ENCODE measurements around the gene FSHR. TPM values are rescaled to one million over a fixed set of nuclear protein-coding genes. Genes with fewer than 3 reads are reported as not detected.

Gene FSHR
- total RNA-seq, 2 donors from 2014 or later = not detected

- Histone ChIP-seq H3K27me3 (replicated peaks; ENCODE audit: insufficient read depth) (no peaks in the 10 kb centered on the region), H3K9me3 (no peaks in the 10 kb centered on the region), H3K4me3 (no peak overlapping the region), H3K36me3 (no peaks in the 10 kb centered on the region), H3K27ac (no peak overlapping the region), H3K4me1 (ENCODE audit: control insufficient read depth in 1 of 2, low read depth in 2 of 2) (no peaks in the 10 kb centered on the region)
- no peak for TF ChIP-seq CTCF (IDR thresholded peaks at IDR 0.05)
- DNase-seq (ENCODE audit: low spot score) (no peak), ATAC-seq (ENCODE audit: insufficient number of reproducible peaks, low FRiP score, low read depth) (no peak)
Observed at GRCh38 chr2:49026706-49027105, 127.6 kb downstream of the FSHR start.

- no peaks in the 10 kb centered on the region for H3K27me3 ChIP-seq (replicated peaks; ENCODE audit: insufficient read depth)
- H3K9me3 ChIP-seq = no peaks in the 10 kb centered on the region
- DNase-seq (ENCODE audit: low spot score) (no peak), ATAC-seq (ENCODE audit: insufficient number of reproducible peaks, low FRiP score, low read depth) (no peak)
- no peak overlapping the region for H3K4me3 ChIP-seq
- no peak for TF ChIP-seq CTCF (IDR thresholded peaks at IDR 0.05)
- H3K4me1 ChIP-seq (ENCODE audit: control insufficient read depth in 1 of 2, low read depth in 2 of 2) = no peaks in the 10 kb centered on the region
- no peak overlapping the region for H3K27ac ChIP-seq
- no peaks in the 10 kb centered on the region for H3K36me3 ChIP-seq
Observed at GRCh38 chr2:49021271-49021670, 133.0 kb downstream of the FSHR start.

GRCh38 chr2:49005261-49005660, 149.1 kb downstream of the FSHR start:
- Histone ChIP-seq H3K9me3 (no peaks in the 10 kb centered on the region), H3K27me3 (replicated peaks; ENCODE audit: insufficient read depth) (no peaks in the 10 kb centered on the region), H3K4me3 (no peak overlapping the region), H3K27ac (no peak overlapping the region), H3K4me1 (ENCODE audit: control insufficient read depth in 1 of 2, low read depth in 2 of 2) (no peaks in the 10 kb centered on the region), H3K36me3 (no peaks in the 10 kb centered on the region)
- no peak for TF ChIP-seq CTCF (IDR thresholded peaks at IDR 0.05)
- ATAC-seq (ENCODE audit: insufficient number of reproducible peaks, low FRiP score, low read depth) = no peak
- DNase-seq (ENCODE audit: low spot score) = no peak

- Histone ChIP-seq H3K4me1 (ENCODE audit: control insufficient read depth in 1 of 2, low read depth in 2 of 2) (no peaks in the 10 kb centered on the region), H3K36me3 (no peaks in the 10 kb centered on the region), H3K27ac (no peak overlapping the region), H3K9me3 (no peaks in the 10 kb centered on the region), H3K27me3 (replicated peaks; ENCODE audit: insufficient read depth) (no peaks in the 10 kb centered on the region), H3K4me3 (no peak overlapping the region)
- no peak for TF ChIP-seq CTCF (IDR thresholded peaks at IDR 0.05)
- no peak for DNase-seq (ENCODE audit: low spot score)
- ATAC-seq (ENCODE audit: insufficient number of reproducible peaks, low FRiP score, low read depth) = no peak
Observed at GRCh38 chr2:49004036-49004626, 150.2 kb downstream of the FSHR start.

GRCh38 chr2:49003201-49003600, 151.1 kb downstream of the FSHR start:
- H3K27ac ChIP-seq = no peak overlapping the region
- DNase-seq (ENCODE audit: low spot score) (no peak), ATAC-seq (ENCODE audit: insufficient number of reproducible peaks, low FRiP score, low read depth) (no peak)
- no peaks in the 10 kb centered on the region for H3K4me1 ChIP-seq (ENCODE audit: control insufficient read depth in 1 of 2, low read depth in 2 of 2)
- no peak for TF ChIP-seq CTCF (IDR thresholded peaks at IDR 0.05)
- no peaks in the 10 kb centered on the region for H3K9me3 ChIP-seq
- no peaks in the 10 kb centered on the region for H3K36me3 ChIP-seq
- H3K4me3 ChIP-seq = no peak overlapping the region
- H3K27me3 ChIP-seq (replicated peaks; ENCODE audit: insufficient read depth) = no peaks in the 10 kb centered on the region
